MM.1S (cell line): Measurements from ENCODE around the gene SPECC1L.

ENCODE experiments used
- CTCF ChIP-seq: fragments of 300-600 bp; sonication (generic); IDR thresholded peaks from 2 replicates; pipeline ENCODE4 v1.5.1; 2016; ENCODE audit warnings: antibody characterized with exemption, low read length, mixed read lengths
- EZH2 ChIP-seq: fragments of 300-600 bp; sonication (generic); optimal IDR thresholded peaks from 2 replicates; pipeline ENCODE3; 2017; ENCODE audit warnings: low read depth, mild to moderate bottlenecking, antibody characterized with exemption, low read length, mixed read lengths
- EZH2phosphoT487 ChIP-seq: fragments of 300-600 bp; sonication (generic); IDR thresholded peaks from 2 replicates; pipeline ENCODE4 v1.6.1; 2018; ENCODE audit warnings: antibody characterized with exemption, low read length

DNA sequence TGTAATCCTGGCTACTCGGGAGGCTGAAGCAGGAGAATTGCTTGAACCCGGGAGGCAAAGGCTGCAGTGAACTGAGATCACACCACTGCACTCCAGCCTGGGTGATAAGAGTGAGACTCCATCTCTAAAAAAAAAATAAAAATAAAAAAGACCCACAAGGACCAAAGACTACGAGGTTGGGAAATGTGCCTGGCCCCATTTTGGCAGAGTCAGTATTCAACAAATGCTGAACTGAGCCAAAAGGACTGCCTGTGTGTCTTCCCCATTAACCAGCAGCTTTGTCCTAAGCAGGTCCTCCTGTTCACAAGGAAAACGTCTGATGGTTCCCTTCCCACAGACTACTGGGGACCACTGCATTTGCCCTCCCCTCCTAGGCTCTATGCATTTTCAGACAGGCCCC lies 184.4 kb downstream of the SPECC1L start:
- TF ChIP-seq CTCF = no peak
- TF ChIP-seq EZH2 = no peak
- TF ChIP-seq EZH2phosphoT487 = no peak
